Measurements from ENCODE around the gene DQX1. TPM values are rescaled to one million over a fixed set of nuclear protein-coding genes. Genes with fewer than 3 reads are reported as not detected.

Gene DQX1
- total and polyA plus RNA-seq, 9 of the 15 experiments (the other 6 are each of a cell fraction or from before 2014, with no cell fraction given), result 0.04 to 0.38 (median 0.18) TPM; not detected in 1

DNA sequence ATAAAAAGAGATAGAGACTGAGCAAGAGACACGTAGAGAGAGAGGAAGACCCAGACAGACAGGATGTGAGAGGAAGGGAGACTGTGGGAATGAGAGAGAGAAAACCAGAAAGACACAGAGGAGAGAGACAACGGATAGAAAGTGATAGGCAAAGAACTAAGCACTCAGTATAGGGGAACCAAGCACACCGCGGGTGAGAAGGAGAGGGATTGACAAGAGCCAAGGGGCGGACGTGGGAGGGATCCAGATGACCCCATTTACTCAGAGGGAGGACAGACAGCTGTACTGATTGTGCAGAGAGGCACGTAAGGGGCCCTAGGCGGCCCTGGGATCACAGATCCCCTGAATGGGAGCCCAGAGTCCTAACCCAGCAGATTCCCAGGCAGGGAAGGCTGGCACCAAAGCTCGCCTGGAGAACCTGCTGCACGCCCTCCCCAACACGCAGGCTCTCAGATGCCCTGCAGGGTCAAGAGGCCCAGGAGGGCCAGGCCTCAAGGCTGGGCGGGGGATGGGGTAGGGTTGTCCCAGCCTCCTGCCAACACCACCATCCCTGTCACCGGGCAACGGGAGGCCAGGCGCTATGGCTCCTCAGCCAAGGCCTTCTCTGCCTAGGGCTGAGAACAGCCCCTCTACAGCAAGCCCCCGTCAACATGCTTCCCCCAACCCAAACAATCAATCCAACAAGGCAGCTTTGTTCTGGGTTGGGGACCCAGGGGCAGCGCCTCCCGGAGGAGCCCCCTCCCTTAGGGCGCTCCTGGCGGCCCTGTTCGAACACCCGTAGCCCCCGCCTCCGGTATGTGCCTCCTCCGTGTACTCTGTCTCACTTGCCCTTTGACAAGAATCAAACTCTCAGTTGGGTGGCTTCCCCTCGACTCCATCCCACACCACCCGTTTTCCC lies 27.1 kb upstream of the DQX1 start:
- Histone ChIP-seq H3K9me3 (replicated peaks; ENCODE audit: control insufficient read depth, insufficient read depth, low read depth, low read length) (no peaks in the 10 kb centered on the region), H3K27ac (ENCODE audit: extremely low read depth, low read depth, low read length) (peak overlapping the region; percentile 92; the same call in 1 of the 3 replicates), H2AFZ (ENCODE audit: low read depth, low read length) (peak overlapping the region; percentile 90), H3K4me1 (replicated peaks in 1 of 2; ENCODE audit: control insufficient read depth in 2 of 2, insufficient read depth in 2 of 2, low read length in 2 of 2) (peaks cover 22 to 64% of the 10 kb centered on the region in 2 experiments), H3K79me2 (ENCODE audit: control insufficient read depth, insufficient read depth, low read length) (peaks cover 16% of the 10 kb centered on the region; the same call in 2 of the 3 replicates), H3K9ac (ENCODE audit: insufficient read depth in 1 of 2, low read depth in 2 of 2, low read length in 2 of 2) (peak overlapping the region; percentile 83 to 99; a peak in 3 of 4 replicates), H3K4me2 (ENCODE audit: insufficient read depth, low read length) (peak overlapping the region; percentile 95), H3K4me3 (no peak overlapping the region; the same call in 1 of the 2 replicates), H4K20me1 (replicated peaks; ENCODE audit: control insufficient read depth, insufficient read depth, low read length) (no peaks in the 10 kb centered on the region), H3K9me1 (ENCODE audit: control insufficient read depth, insufficient read depth, low read length) (no peaks in the 10 kb centered on the region), H3K27me3 (ENCODE audit: control insufficient read depth in 2 of 2, insufficient read depth in 2 of 2, low read length in 2 of 2) (no peaks in the 10 kb centered on the region), H3K36me3 (ENCODE audit: control insufficient read depth, insufficient read depth, low read length) (peaks cover 17% of the 10 kb centered on the region; the same call in 1 of the 3 replicates)
- 46% methylated on average over 17 of the region's 27 CpGs for WGBS (ENCODE audit: insufficient coverage, low coverage, missing lambda C conversion rate)
- DNase-seq (ENCODE audit: extremely low read depth in 1 of 4, low spot score in 3 of 4) (peak in 1 of 4 experiments; percentile 27), ATAC-seq (no peak), FAIRE-seq (peak; percentile 11)
- ChIA-PET POLR2A (interaction anchor here (0.6 to 1.1 kb wide), 2 partner anchors 22 to 44 kb away, joined by 4 to 5 read pairs; no protein-coding TSS in a partner anchor), CTCF (ENCODE audit: low intra/inter-chr PET ratio) (interaction anchor here (0.5 kb wide), 1 partner anchor 301 kb away, joined by 3 read pairs; no protein-coding TSS in a partner anchor)
- intact Hi-C loops (cut with micrococcal nuclease), result no loop called here
- TSS peak; percentile 69 for BruUV-seq (replicated peaks)
- in situ Hi-C loops (cut with MboI), result no loop called here
- TF ChIP-seq GTF2A2 (tag; IDR thresholded peaks at IDR 0.05) (no peak), MAZ (CRISPR knock-in tag; conservative IDR thresholded peaks at IDR 0.05 in 1 of 2, IDR thresholded peaks at IDR 0.05 in 1 of 2) (no peak), SMARCA4 (IDR thresholded peaks at IDR 0.05) (0 out of 2 replicates have a peak, but pooled peaks have one; percentile 20), EGR1 (conservative IDR thresholded peaks at IDR 0.05) (0 out of 2 replicates have a peak, but pooled peaks have one; percentile 24), CBX1 (IDR thresholded peaks at IDR 0.05; ENCODE audit: low read depth) (no peak), ZBTB17 (CRISPR knock-in tag; IDR thresholded peaks at IDR 0.05) (no peak), NCOA6 (IDR thresholded peaks at IDR 0.05) (no peak), GABPB1 (CRISPR knock-in tag; IDR thresholded peaks at IDR 0.05) (no peak)
- TF ChIP-seq, protein P1, sequence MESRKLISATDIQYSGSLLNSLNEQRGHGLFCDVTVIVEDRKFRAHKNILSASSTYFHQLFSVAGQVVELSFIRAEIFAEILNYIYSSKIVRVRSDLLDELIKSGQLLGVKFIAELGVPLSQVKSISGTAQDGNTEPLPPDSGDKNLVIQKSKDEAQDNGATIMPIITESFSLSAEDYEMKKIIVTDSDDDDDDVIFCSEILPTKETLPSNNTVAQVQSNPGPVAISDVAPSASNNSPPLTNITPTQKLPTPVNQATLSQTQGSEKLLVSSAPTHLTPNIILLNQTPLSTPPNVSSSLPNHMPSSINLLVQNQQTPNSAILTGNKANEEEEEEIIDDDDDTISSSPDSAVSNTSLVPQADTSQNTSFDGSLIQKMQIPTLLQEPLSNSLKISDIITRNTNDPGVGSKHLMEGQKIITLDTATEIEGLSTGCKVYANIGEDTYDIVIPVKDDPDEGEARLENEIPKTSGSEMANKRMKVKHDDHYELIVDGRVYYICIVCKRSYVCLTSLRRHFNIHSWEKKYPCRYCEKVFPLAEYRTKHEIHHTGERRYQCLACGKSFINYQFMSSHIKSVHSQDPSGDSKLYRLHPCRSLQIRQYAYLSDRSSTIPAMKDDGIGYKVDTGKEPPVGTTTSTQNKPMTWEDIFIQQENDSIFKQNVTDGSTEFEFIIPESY (CRISPR knock-in tag; IDR thresholded peaks at IDR 0.05), result peak; percentile 81
- TF ChIP-seq, protein P2, sequence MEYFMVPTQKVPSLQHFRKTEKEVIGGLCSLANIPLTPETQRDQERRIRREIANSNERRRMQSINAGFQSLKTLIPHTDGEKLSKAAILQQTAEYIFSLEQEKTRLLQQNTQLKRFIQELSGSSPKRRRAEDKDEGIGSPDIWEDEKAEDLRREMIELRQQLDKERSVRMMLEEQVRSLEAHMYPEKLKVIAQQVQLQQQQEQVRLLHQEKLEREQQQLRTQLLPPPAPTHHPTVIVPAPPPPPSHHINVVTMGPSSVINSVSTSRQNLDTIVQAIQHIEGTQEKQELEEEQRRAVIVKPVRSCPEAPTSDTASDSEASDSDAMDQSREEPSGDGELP (CRISPR knock-in tag; IDR thresholded peaks at IDR 0.05; ENCODE audit: borderline replicate concordance), result peak; percentile 36; the same call in 1 of the 2 replicates
- TF ChIP-seq, protein P3, sequence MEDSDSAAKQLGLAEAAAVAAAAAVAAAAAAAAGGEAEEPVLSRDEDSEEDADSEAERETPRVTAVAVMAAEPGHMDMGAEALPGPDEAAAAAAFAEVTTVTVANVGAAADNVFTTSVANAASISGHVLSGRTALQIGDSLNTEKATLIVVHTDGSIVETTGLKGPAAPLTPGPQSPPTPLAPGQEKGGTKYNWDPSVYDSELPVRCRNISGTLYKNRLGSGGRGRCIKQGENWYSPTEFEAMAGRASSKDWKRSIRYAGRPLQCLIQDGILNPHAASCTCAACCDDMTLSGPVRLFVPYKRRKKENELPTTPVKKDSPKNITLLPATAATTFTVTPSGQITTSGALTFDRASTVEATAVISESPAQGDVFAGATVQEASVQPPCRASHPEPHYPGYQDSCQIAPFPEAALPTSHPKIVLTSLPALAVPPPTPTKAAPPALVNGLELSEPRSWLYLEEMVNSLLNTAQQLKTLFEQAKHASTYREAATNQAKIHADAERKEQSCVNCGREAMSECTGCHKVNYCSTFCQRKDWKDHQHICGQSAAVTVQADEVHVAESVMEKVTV (CRISPR knock-in tag; IDR thresholded peaks at IDR 0.05), result no peak
- TF ChIP-seq, protein P4, sequence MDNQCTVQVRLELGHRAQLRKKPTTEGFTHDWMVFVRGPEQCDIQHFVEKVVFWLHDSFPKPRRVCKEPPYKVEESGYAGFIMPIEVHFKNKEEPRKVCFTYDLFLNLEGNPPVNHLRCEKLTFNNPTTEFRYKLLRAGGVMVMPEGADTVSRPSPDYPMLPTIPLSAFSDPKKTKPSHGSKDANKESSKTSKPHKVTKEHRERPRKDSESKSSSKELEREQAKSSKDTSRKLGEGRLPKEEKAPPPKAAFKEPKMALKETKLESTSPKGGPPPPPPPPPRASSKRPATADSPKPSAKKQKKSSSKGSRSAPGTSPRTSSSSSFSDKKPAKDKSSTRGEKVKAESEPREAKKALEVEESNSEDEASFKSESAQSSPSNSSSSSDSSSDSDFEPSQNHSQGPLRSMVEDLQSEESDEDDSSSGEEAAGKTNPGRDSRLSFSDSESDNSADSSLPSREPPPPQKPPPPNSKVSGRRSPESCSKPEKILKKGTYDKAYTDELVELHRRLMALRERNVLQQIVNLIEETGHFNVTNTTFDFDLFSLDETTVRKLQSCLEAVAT (IDR thresholded peaks at IDR 0.05), result peak in 1 of 2 experiments; percentile 44; a peak in 1 of 4 replicates

All from K562 (cell line).